HG03521 (cell line): ENCODE measurements around the gene ZBTB42.
"Not testable (repeated sequence)": the region's sequence is repeated elsewhere in the genome, so short reads cannot be mapped to it uniquely, and the experiment has no call there.

Experiments
- ATAC-seq: cut with Tn5 transposase; IDR thresholded peaks from one replicate; pipeline ENCODE4 v1.9.1; 2021; ENCODE audit warnings: mild to moderate bottlenecking, moderate library complexity; ENCODE audit not compliant: unreplicated experiment

The ZBTB42 gene

DNA sequence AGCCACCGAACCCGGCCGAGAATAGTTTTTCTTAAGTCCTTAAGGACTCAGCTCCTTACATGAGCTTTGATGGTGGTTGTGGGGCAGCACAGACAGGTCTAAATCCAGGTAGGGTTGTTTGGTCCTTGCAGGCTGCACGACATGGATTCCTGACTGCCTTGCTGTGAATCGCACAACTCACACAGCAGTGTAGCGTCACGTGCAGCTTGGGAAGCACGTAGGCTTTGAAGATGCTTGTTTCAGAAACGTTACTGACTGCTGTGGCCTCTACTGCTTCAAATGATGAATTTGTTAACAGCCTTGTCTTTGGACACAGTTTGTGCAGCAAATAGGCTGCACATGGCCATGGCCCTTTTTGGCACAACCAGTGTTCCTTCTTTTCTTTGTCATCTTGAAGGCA, 29.9 kb downstream of the ZBTB42 start:
- no peak for ATAC-seq

DNA sequence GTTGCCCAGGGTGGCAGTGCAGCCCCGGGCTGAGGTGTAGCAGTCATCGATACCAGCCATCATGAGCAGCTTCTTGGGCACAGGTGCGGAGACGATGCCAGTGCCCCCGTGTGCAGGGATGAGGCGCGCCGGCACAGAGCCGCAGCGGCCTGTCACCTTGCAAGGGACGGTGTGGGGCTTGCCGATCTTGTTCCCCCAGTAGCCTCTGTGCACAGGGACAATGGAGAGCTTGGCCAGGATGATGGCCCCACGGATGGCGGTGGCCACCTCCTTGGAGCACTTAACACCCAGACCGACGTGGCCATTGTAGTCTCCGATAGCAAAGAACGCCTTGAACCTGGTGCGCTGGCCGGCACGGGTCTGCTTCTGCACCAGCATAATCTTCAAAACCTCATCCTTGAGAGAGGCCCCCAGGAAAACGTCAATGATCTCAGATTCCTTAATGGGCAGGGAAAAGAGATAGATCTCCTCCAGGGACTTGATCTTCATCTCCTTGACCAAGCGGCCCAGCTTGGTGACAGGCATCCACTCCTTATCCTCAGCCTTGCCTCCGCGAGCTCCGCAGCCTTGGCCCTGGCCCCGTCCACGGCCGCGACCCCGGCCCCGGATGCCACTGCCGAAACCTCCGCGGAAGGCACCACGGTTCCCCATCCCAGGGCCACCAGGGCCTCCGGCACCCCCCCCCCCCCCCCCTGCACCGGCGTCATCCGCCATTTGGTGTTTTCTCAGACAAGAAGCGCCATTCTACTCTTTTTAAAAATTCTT, 35.5 kb downstream of the ZBTB42 start:
- ATAC-seq = not testable (repeated sequence)

- ATAC-seq = no peak
Observed at GRCh38 chr14:104841730-104842129, 40.8 kb downstream of the ZBTB42 start.

DNA sequence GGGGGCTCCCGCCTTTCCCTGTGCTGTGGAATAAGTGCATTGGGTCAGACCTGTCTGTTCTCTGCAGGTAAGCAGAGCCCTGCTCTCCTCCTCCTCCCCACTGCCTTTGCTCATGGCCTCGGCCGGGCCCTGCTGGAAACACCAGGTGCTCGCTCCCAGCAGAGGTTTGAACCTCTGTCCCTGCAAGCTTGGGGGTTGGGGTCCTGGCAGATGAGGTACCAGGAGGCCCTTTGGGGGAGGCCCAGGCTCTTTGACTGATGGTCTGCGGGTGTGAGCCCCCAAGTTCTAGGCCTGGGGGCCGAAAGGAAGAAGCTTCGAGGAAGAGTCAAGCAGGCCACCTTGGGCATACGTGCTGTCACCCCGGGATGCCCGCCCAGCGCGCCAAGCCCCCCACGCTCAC, 42.1 kb downstream of the ZBTB42 start:
- no peak for ATAC-seq

DNA sequence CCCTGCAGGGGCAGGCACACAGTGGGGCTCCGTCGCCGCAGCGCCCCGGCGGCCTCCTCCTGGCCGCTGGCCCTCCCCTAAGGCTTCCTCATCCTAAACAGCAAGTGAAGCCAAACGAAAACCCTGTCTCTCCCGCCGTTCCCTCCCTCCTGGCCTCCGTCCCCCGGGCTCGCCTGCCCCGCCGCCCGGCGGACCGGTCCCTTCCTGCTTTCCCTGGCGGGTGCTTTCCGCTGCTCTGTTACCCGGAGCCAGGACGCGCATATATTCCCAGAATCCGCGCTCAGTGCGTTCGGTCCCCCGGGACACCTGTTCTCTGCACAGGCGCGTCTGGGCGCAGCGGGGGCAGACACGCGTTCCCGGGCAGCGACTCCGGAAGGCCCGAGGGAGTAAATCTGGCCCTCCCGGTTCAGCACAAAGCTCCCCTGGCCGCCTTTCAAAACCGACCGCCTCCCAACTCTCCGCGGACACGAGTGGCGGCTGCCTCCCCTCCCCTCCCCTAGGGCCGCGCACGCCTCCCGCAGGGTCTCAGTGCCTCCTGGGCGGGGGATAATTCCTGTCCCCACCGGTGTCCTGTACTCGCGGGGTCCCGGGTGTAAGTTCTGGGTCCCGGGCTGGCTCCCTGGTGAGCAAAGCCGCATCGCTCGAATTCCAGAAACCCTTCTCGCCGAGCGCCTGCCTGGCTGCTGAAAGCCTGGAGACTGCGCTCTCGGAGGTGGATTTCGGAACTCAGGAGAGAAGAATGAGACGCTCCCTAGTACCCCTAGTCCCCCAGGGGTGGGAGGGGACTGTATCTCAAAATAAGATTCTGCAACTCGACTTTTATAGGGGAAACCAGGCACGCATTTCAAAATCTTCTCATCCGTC, 42.8 kb downstream of the ZBTB42 start:
- ATAC-seq = no peak

GRCh38 chr14:104844306-104845032, 43.6 kb downstream of the ZBTB42 start:
- no peak for ATAC-seq

DNA sequence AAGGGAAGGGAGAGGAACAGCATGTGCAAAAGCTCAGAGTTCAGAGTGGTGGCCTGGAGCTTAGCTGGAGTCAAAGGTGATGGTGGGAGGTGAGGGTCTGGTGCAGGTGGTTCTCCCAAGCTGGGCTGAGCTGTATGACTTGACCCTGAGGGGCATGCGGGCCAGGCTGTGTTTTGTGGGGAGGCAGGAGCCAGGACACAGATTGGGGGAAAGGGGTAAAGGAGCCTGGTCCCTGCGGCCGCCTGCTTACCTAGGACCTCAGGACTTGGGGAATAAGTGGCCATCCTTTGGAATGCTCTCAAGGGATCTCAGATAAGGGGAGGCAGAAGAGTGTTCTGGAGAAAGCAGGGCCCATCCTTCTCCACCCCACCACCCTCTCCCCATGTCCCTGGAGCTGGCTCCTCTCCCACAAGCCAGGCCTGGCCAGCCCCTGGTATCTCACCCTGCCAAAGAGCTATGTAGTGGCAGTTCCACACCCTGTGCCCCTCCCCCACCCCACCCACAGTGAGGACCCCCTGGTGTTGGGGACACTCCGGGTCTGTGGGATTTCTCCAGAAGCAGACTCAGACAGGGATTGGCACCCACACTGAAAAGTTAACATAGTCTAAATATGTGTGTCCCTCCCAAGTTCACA, 44.2 kb downstream of the ZBTB42 start:
- ATAC-seq = no peak

DNA sequence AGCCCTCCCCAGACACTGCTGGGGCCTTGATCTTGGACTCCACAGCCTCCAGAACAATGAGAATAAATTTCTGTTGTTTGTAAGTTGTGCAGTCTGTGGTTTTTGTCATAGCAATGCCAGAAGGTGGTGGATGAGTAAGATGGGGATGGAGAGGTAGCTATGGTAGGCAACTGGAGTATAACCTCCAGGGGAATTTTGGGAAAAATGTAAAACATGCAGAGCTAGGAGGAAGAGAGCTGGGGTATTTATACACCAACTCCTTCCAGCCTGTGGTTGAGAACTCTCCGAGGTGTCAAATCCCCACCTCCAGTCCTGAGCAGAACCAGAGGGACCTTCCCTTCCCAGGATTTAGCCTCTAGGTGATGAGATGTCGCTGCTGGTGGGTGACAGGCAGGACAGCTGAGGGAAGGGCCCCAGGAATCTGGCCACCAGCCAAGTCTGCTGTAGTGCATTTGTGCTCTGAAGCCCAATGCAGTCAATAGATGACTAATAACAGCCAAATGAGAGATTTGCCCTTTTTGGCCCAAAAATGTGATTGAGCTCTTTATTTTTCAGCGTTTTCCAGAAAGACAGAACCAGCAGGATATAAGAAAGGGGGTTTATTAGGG, 45.0 kb downstream of the ZBTB42 start:
- ATAC-seq = no peak

GRCh38 chr14:104852280-104852663, 51.4 kb downstream of the ZBTB42 start:
- no peak for ATAC-seq
